ENCODE measurements around the gene DTWD1. TPM values are rescaled to one million over a fixed set of nuclear protein-coding genes. Genes with fewer than 3 reads are reported as not detected.

Gene DTWD1
- total RNA-seq, 1 experiment from 2014 or later, result 26.0 TPM

DNA sequence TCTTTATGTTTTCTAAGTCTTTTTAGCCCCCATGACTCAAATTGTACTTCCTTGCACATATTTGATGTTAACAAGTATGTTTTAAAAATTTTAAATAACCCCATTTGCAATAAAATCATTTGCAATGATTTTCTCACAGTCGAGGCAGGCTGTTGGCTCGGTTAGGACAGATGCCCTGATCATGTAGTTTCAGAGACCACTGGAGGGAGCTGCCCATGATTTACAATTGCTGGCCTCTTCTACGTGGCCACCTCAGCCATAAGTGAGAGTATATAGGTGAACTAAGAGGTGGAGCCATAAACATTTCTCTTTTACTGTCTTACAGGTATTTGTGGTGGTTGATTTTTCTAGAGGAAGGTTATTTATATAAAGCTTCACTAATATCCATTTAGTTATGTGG is 1.7 kb downstream of the DTWD1 start:
- no peak for DNase-seq (ENCODE audit: low read depth in 1 of 2, low spot score in 2 of 2)
- Histone ChIP-seq H3K4me3 (no peak overlapping the region), H3K36me3 (peaks cover 18% of the 10 kb centered on the region), H3K9me3 (replicated peaks) (no peaks in the 10 kb centered on the region), H3K27ac (no peak overlapping the region), H3K4me1 (replicated peaks) (peaks cover 30% of the 10 kb centered on the region), H3K27me3 (replicated peaks) (no peaks in the 10 kb centered on the region)

DNA sequence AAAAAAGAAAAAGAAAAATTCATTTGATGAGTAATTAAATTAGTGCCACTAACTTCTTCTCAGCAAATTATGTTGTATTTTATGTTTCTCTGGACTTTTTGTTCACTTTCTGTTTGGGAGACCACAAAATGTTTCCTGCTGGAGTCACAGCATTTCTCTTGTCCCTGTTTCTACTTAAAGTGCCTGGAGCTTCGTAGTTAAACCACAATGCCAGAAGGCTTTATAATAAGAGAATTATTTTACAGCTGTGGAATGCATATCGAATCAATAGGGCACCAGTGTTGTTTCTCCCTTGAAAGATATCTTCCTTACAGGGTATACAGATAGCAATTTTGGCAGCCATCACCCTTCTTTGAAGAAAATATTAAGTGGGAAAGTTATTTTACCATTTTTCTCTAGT is 3.2 kb downstream of the DTWD1 start:
- peaks cover 29% of the 10 kb centered on the region for H3K36me3 ChIP-seq
- DNase-seq (ENCODE audit: low read depth in 1 of 2, low spot score in 2 of 2), result peak in 1 of 2 experiments; percentile 50
- no peaks in the 10 kb centered on the region for H3K27me3 ChIP-seq (replicated peaks)
- H3K27ac ChIP-seq, result peak overlapping the region; percentile 46
- H3K4me1 ChIP-seq (replicated peaks), result peaks cover 39% of the 10 kb centered on the region
- H3K4me3 ChIP-seq, result no peak overlapping the region
- H3K9me3 ChIP-seq (replicated peaks), result no peaks in the 10 kb centered on the region

GRCh38 chr15:49625460-49626036 is 4.7 kb downstream of the DTWD1 start:
- H3K36me3 ChIP-seq, result peaks cover 38% of the 10 kb centered on the region
- H3K27me3 ChIP-seq (replicated peaks), result no peaks in the 10 kb centered on the region
- H3K27ac ChIP-seq, result no peak overlapping the region
- peaks cover 32% of the 10 kb centered on the region for H3K4me1 ChIP-seq (replicated peaks)
- no peaks in the 10 kb centered on the region for H3K9me3 ChIP-seq (replicated peaks)
- no peak overlapping the region for H3K4me3 ChIP-seq
- no peak for DNase-seq (ENCODE audit: low read depth in 1 of 2, low spot score in 2 of 2)

DNA sequence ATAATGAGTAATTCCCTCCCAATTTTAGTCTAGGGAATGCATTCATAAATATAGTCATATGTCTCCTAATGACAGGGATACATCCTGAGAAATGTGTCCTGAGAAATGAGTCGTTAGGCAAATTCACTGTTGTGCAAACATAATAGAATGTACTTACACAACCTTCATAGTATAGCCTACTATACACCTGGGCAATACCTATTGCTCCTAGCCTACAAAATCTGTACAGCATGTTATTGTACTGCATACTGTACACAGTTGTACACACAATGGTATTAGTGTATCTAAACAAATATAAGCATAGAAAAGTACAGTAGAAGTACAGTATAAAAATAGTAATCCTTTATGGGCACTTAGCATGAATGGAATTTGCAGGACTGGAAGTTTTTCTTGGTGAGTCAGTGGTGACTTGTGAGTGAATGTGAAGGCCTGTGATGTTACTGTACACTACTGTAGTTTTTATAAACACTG is 6.6 kb downstream of the DTWD1 start:
- no peaks in the 10 kb centered on the region for H3K9me3 ChIP-seq (replicated peaks)
- H3K36me3 ChIP-seq, result peaks cover 38% of the 10 kb centered on the region
- peaks cover 27% of the 10 kb centered on the region for H3K4me1 ChIP-seq (replicated peaks)
- no peaks in the 10 kb centered on the region for H3K27me3 ChIP-seq (replicated peaks)
- peak; percentile 66 to 91 for DNase-seq (ENCODE audit: low read depth in 1 of 2, low spot score in 2 of 2)
- no peak overlapping the region for H3K4me3 ChIP-seq
- H3K27ac ChIP-seq, result peak overlapping the region; percentile 79

GRCh38 chr15:49628379-49628778 is 7.5 kb downstream of the DTWD1 start:
- Histone ChIP-seq H3K9me3 (replicated peaks) (no peaks in the 10 kb centered on the region), H3K36me3 (peaks cover 38% of the 10 kb centered on the region), H3K4me1 (replicated peaks) (peaks cover 26% of the 10 kb centered on the region), H3K27ac (peak overlapping the region; percentile 79), H3K27me3 (replicated peaks) (no peaks in the 10 kb centered on the region), H3K4me3 (no peak overlapping the region)
- DNase-seq (ENCODE audit: low read depth in 1 of 2, low spot score in 2 of 2), result no peak

DNA sequence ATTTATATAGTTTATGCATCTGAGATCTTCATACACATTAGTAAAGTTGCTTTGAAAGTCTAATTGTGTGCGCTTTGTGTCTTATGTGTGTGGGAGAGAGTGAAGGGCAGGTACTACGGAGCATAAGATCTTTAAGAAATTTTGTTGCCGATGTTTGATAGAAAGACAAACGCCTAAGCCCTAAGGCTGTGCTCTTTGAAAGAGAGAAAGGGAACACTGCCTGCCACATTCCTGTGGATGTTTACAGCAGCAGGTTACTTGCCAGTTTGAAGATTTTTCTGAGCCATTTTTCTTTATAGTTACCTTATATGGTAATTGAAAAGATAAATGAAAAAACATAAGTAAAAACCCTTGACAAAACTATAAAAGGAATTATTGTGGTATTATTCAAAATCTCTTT is 17.0 kb downstream of the DTWD1 start:
- peaks cover 19% of the 10 kb centered on the region for H3K36me3 ChIP-seq
- H3K27me3 ChIP-seq (replicated peaks), result no peaks in the 10 kb centered on the region
- H3K27ac ChIP-seq, result no peak overlapping the region
- no peak for DNase-seq (ENCODE audit: low read depth in 1 of 2, low spot score in 2 of 2)
- H3K4me1 ChIP-seq (replicated peaks), result no peaks in the 10 kb centered on the region
- no peaks in the 10 kb centered on the region for H3K9me3 ChIP-seq (replicated peaks)
- no peak overlapping the region for H3K4me3 ChIP-seq

- Histone ChIP-seq H3K27me3 (replicated peaks) (no peaks in the 10 kb centered on the region), H3K4me1 (replicated peaks) (peaks cover 10% of the 10 kb centered on the region; the same call in 1 of the 2 replicates), H3K36me3 (0 out of 2 replicates have a peak, but pooled peaks cover 6% of the 10 kb centered on the region), H3K4me3 (no peak overlapping the region), H3K27ac (no peak overlapping the region), H3K9me3 (replicated peaks) (no peaks in the 10 kb centered on the region)
- no peak for DNase-seq (ENCODE audit: low read depth in 1 of 2, low spot score in 2 of 2)
Observed at GRCh38 chr15:49644364-49644794, 23.5 kb downstream of the DTWD1 start.

- H3K9me3 ChIP-seq (replicated peaks), result no peaks in the 10 kb centered on the region
- no peaks in the 10 kb centered on the region for H3K27me3 ChIP-seq (replicated peaks)
- no peak overlapping the region for H3K27ac ChIP-seq
- no peak overlapping the region for H3K4me3 ChIP-seq
- H3K36me3 ChIP-seq, result 0 out of 2 replicates have a peak, but pooled peaks cover 6% of the 10 kb centered on the region
- peaks cover 10% of the 10 kb centered on the region; the same call in 1 of the 2 replicates for H3K4me1 ChIP-seq (replicated peaks)
- no peak for DNase-seq (ENCODE audit: low read depth in 1 of 2, low spot score in 2 of 2)
Observed at GRCh38 chr15:49645277-49645676, 24.4 kb downstream of the DTWD1 start.

GRCh38 chr15:49645941-49646340 is 25.1 kb downstream of the DTWD1 start:
- H3K27ac ChIP-seq, result no peak overlapping the region
- no peak overlapping the region for H3K4me3 ChIP-seq
- peaks cover 10% of the 10 kb centered on the region; the same call in 1 of the 2 replicates for H3K4me1 ChIP-seq (replicated peaks)
- no peak for DNase-seq (ENCODE audit: low read depth in 1 of 2, low spot score in 2 of 2)
- no peaks in the 10 kb centered on the region for H3K9me3 ChIP-seq (replicated peaks)
- H3K36me3 ChIP-seq, result 0 out of 2 replicates have a peak, but pooled peaks cover 6% of the 10 kb centered on the region
- no peaks in the 10 kb centered on the region for H3K27me3 ChIP-seq (replicated peaks)

GRCh38 chr15:49646891-49647290 is 26.0 kb downstream of the DTWD1 start:
- Histone ChIP-seq H3K9me3 (replicated peaks) (no peaks in the 10 kb centered on the region), H3K27me3 (replicated peaks) (no peaks in the 10 kb centered on the region), H3K4me1 (replicated peaks) (peaks cover 10% of the 10 kb centered on the region; the same call in 1 of the 2 replicates), H3K27ac (no peak overlapping the region), H3K36me3 (0 out of 2 replicates have a peak, but pooled peaks cover 3% of the 10 kb centered on the region), H3K4me3 (no peak overlapping the region)
- no peak for DNase-seq (ENCODE audit: low read depth in 1 of 2, low spot score in 2 of 2)

- DNase-seq (ENCODE audit: low read depth in 1 of 2, low spot score in 2 of 2), result no peak
- peaks cover 3% of the 10 kb centered on the region; the same call in 1 of the 2 replicates for H3K9me3 ChIP-seq (replicated peaks)
- H3K4me3 ChIP-seq, result no peak overlapping the region
- H3K4me1 ChIP-seq (replicated peaks), result peaks cover 7% of the 10 kb centered on the region; the same call in 1 of the 2 replicates
- H3K27ac ChIP-seq, result no peak overlapping the region
- no peaks in the 10 kb centered on the region for H3K27me3 ChIP-seq (replicated peaks)
- H3K36me3 ChIP-seq, result no peaks in the 10 kb centered on the region
Observed at GRCh38 chr15:49649987-49650386, 29.1 kb downstream of the DTWD1 start.

DNA sequence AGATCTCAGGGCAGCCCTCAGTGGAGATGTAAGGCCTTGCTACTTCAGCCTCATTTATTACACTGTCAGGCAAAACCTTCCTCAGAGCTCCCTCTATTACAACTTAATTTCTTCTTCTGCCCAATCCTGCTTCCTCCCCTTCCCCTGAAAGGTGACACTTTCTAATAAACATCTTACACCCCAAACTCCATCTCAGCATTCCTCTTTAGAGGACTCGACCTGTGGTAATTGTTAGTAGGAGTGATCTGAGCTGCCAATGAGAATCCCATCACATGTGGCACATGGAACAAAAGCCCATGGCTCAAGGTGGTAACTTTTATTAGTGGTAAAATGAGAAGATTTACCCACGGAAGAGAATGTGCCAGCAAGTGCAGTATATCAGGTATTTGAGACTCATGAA is 29.8 kb downstream of the DTWD1 start:
- DNase-seq (ENCODE audit: low read depth in 1 of 2, low spot score in 2 of 2), result no peak
- Histone ChIP-seq H3K27me3 (replicated peaks) (no peaks in the 10 kb centered on the region), H3K4me1 (replicated peaks) (0 out of 2 replicates have a peak, but pooled peaks cover 3% of the 10 kb centered on the region), H3K9me3 (replicated peaks) (peaks cover 3% of the 10 kb centered on the region; the same call in 1 of the 2 replicates), H3K36me3 (no peaks in the 10 kb centered on the region), H3K27ac (no peak overlapping the region), H3K4me3 (no peak overlapping the region)

- no peaks in the 10 kb centered on the region for H3K36me3 ChIP-seq
- H3K27me3 ChIP-seq (replicated peaks), result no peaks in the 10 kb centered on the region
- no peak overlapping the region for H3K27ac ChIP-seq
- no peaks in the 10 kb centered on the region for H3K4me1 ChIP-seq (replicated peaks)
- H3K4me3 ChIP-seq, result no peak overlapping the region
- peaks cover 3% of the 10 kb centered on the region; the same call in 1 of the 2 replicates for H3K9me3 ChIP-seq (replicated peaks)
- no peak for DNase-seq (ENCODE audit: low read depth in 1 of 2, low spot score in 2 of 2)
Observed at GRCh38 chr15:49652922-49653321, 32.1 kb downstream of the DTWD1 start.

DNA sequence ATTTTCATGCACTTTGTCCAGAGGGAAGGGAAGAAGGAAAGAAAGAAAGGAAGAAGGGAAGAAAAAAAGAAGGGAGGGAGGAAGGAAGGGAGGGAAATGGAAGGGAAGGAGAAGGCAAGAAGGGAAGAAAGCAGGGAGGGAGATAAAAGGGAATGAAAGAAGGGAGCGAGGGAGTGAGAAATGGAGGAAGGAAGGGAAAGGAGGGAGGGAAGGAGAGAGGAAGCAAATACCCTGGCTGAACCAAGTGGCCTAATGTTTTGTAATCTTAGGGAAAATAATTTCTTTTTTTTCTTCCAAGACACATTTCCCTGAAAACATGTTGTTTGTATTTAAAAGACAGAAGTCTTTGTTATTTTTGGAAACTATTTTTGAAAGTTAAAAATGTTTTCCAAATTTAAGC is 35.9 kb downstream of the DTWD1 start:
- H3K36me3 ChIP-seq, result no peaks in the 10 kb centered on the region
- no peak overlapping the region for H3K27ac ChIP-seq
- H3K4me1 ChIP-seq (replicated peaks), result no peaks in the 10 kb centered on the region
- DNase-seq (ENCODE audit: low read depth in 1 of 2, low spot score in 2 of 2), result no peak
- peaks cover 3% of the 10 kb centered on the region; the same call in 1 of the 2 replicates for H3K9me3 ChIP-seq (replicated peaks)
- no peak overlapping the region for H3K4me3 ChIP-seq
- H3K27me3 ChIP-seq (replicated peaks), result no peaks in the 10 kb centered on the region

Measured in SJSA1 (cell line).